ENCODE data around the gene CDH23.

CDH23 gene

GRCh38 chr10:71505862-71506261 is 109.1 kb downstream of the CDH23 start:
- H3K27me3 Mint-ChIP-seq, result peaks cover 4% of the 10 kb centered on the region
- H3K36me3 Mint-ChIP-seq, result no peaks in the 10 kb centered on the region
- no peak overlapping the region for H3K4me3 Mint-ChIP-seq
- no peak for DNase-seq (ENCODE audit: low spot score in 2 of 2)
- H3K4me1 Mint-ChIP-seq, result peaks cover 3% of the 10 kb centered on the region
- H3K27ac Mint-ChIP-seq, result no peak overlapping the region
- ATAC-seq (ENCODE audit: low read depth), result no peak
- H3K9me3 Mint-ChIP-seq, result no peaks in the 10 kb centered on the region

DNA sequence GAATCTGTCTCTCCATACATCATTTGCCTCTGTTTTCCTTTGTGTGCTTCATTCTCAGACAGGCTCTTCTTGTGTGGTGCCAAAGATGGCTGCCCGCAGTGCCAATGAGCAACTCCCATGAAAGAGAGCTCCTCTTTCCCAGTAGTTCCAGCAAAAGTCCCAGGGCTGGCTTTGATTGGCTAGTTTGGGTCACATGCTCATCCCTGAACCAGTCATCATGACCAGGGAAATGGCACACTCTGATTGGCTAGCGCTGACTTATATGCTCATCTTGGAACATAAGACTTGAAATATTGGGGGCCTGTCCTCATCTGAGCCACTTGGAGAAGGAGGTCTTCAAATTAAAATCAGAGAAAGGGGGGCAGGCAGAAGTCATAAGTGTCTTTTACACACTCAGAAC is 112.7 kb downstream of the CDH23 start:
- peaks cover 2% of the 10 kb centered on the region for H3K27me3 Mint-ChIP-seq

DNA sequence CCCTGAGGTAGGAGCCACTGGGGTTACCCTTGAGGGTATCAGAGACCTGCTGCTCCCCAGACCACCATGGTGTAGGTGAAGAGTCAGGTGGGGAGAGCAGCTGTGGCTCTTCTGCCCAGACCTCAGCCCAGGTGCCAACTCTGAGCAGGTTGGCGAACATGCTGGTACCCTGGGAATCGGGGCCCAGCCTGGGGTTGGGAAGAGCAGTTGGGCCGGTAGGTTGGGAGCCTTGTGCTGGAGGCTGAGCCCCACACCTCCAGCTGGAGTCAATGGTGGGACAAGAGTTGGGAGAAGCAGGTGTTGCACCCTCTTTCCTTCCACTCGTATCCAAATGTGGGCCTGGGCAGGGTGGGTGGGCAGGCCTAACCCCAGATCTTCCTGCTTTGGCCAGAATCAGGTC is 114.5 kb downstream of the CDH23 start:
- ATAC-seq (ENCODE audit: low read depth), result no peak
- DNase-seq (ENCODE audit: low spot score in 2 of 2), result no peak

More for the DNA sequence above, 112.7 kb downstream of the CDH23 start:
- no peak overlapping the region for H3K27ac Mint-ChIP-seq
- H3K4me1 Mint-ChIP-seq, result peaks cover 3% of the 10 kb centered on the region
- H3K36me3 Mint-ChIP-seq, result no peaks in the 10 kb centered on the region
- no peaks in the 10 kb centered on the region for H3K9me3 Mint-ChIP-seq
- DNase-seq (ENCODE audit: low spot score in 2 of 2), result no peak
- no peak for ATAC-seq (ENCODE audit: low read depth)
- no peak overlapping the region for H3K4me3 Mint-ChIP-seq

DNA sequence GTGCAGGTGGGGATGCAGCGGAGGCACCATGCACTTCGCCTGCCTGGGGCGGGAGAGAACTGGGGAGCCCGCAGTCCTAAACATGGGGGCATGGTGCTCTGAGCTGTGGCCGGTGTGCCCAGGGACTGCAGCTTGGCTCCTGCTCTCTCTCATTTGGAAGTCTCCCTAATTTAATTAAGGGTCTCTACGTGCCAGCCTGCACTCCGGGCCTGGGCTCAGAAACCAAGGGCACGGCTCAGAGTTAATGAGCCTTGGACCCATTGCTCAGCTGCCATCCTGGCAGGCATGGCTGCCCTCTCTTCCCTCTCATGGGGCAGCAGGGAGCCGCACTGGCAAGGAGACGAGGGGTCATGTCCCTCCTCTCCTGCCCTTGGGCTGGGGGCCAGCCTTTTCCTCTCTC is 115.6 kb downstream of the CDH23 start:
- no peaks in the 10 kb centered on the region for H3K4me1 Mint-ChIP-seq
- no peaks in the 10 kb centered on the region for H3K27me3 Mint-ChIP-seq

More for the DNA sequence above, 114.5 kb downstream of the CDH23 start:
- Mint-ChIP-seq H3K27me3 (no peaks in the 10 kb centered on the region), H3K4me1 (no peaks in the 10 kb centered on the region), H3K36me3 (no peaks in the 10 kb centered on the region), H3K4me3 (no peak overlapping the region), H3K27ac (no peak overlapping the region), H3K9me3 (no peaks in the 10 kb centered on the region)

GRCh38 chr10:71512761-71513539 is 116.2 kb downstream of the CDH23 start:
- no peak for ATAC-seq (ENCODE audit: low read depth)
- H3K27ac Mint-ChIP-seq, result no peak overlapping the region
- no peaks in the 10 kb centered on the region for H3K9me3 Mint-ChIP-seq
- no peak for DNase-seq (ENCODE audit: low spot score in 2 of 2)
- no peak overlapping the region for H3K4me3 Mint-ChIP-seq
- H3K4me1 Mint-ChIP-seq, result no peaks in the 10 kb centered on the region
- no peaks in the 10 kb centered on the region for H3K27me3 Mint-ChIP-seq
- no peaks in the 10 kb centered on the region for H3K36me3 Mint-ChIP-seq

More for the DNA sequence above, 115.6 kb downstream of the CDH23 start:
- Mint-ChIP-seq H3K27ac (no peak overlapping the region), H3K9me3 (no peaks in the 10 kb centered on the region), H3K36me3 (no peaks in the 10 kb centered on the region), H3K4me3 (no peak overlapping the region)
- no peak for DNase-seq (ENCODE audit: low spot score in 2 of 2)
- no peak for ATAC-seq (ENCODE audit: low read depth)

GRCh38 chr10:71513540-71513853 is 116.8 kb downstream of the CDH23 start:
- DNase-seq (ENCODE audit: low spot score in 2 of 2) (no peak), ATAC-seq (ENCODE audit: low read depth) (no peak)
- H3K4me1 Mint-ChIP-seq, result no peaks in the 10 kb centered on the region
- no peaks in the 10 kb centered on the region for H3K27me3 Mint-ChIP-seq
- H3K9me3 Mint-ChIP-seq, result no peaks in the 10 kb centered on the region
- H3K4me3 Mint-ChIP-seq, result no peak overlapping the region
- no peak overlapping the region for H3K27ac Mint-ChIP-seq
- no peaks in the 10 kb centered on the region for H3K36me3 Mint-ChIP-seq

DNA sequence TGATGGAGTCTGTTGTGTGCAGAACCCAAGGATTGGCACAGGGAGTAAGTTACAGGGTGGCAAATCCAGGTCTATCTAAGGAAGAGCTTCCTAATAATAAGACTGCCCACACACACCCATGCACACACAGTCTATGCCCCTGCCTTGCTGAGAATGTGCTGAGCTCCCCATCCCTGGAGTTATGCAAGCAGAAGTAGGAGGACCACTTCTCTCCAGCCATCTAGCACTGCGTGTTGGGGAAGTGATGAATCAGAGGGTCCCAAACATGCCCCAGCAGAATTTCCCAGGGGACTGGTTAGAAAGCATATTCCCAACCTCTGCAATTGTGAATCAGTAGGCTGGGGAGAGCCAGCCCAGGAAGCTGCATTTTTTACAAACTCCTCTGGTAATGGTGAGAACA is 117.2 kb downstream of the CDH23 start:
- no peaks in the 10 kb centered on the region for H3K9me3 Mint-ChIP-seq
- no peak for DNase-seq (ENCODE audit: low spot score in 2 of 2)
- ATAC-seq (ENCODE audit: low read depth), result no peak
- H3K4me1 Mint-ChIP-seq, result no peaks in the 10 kb centered on the region
- H3K27ac Mint-ChIP-seq, result no peak overlapping the region
- no peaks in the 10 kb centered on the region for H3K27me3 Mint-ChIP-seq
- H3K4me3 Mint-ChIP-seq, result no peak overlapping the region
- H3K36me3 Mint-ChIP-seq, result no peaks in the 10 kb centered on the region

DNA sequence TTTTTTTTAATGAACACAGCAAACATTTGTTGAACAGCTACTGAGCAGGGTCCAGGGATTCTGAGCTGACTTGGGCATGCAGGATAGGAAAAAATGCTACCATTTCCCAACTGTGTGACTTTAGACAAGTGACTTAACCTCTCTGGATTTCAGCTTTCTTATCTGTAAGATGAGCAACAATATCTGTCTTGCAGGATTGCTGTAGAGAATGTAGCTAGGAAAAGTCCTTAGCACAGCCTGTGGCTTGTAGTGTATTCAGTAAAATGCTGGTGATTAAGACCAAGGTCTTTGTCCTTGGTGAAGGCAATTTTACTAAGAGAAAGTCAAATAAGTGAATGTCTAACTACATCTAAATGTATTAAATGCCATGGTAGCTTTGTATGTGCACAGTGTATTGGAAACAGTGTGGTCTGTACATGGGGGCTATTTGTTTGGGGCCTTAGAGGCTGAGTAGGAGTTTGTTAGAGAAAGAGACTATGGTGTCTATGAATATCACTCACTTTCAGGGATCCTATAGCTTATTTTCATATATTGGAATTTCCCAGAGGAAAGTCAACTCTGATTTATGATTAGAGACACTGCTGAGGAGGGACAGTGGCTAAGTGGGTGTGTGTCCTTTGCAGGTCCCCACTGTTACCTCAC is 118.9 kb downstream of the CDH23 start:
- DNase-seq (ENCODE audit: low spot score in 2 of 2) (no peak), ATAC-seq (ENCODE audit: low read depth) (no peak)
- no peak overlapping the region for H3K4me3 Mint-ChIP-seq
- no peaks in the 10 kb centered on the region for H3K27me3 Mint-ChIP-seq
- H3K36me3 Mint-ChIP-seq, result no peaks in the 10 kb centered on the region
- no peak overlapping the region for H3K27ac Mint-ChIP-seq
- H3K9me3 Mint-ChIP-seq, result no peaks in the 10 kb centered on the region
- no peaks in the 10 kb centered on the region for H3K4me1 Mint-ChIP-seq

- Mint-ChIP-seq H3K4me1 (no peaks in the 10 kb centered on the region), H3K4me3 (no peak overlapping the region), H3K36me3 (no peaks in the 10 kb centered on the region), H3K27me3 (peaks cover 6% of the 10 kb centered on the region), H3K9me3 (no peaks in the 10 kb centered on the region), H3K27ac (no peak overlapping the region)
- no peak for ATAC-seq (ENCODE audit: low read depth)
- DNase-seq (ENCODE audit: low spot score in 2 of 2), result no peak
Measured at GRCh38 chr10:71516890-71517289, 120.2 kb downstream of the CDH23 start.

DNA sequence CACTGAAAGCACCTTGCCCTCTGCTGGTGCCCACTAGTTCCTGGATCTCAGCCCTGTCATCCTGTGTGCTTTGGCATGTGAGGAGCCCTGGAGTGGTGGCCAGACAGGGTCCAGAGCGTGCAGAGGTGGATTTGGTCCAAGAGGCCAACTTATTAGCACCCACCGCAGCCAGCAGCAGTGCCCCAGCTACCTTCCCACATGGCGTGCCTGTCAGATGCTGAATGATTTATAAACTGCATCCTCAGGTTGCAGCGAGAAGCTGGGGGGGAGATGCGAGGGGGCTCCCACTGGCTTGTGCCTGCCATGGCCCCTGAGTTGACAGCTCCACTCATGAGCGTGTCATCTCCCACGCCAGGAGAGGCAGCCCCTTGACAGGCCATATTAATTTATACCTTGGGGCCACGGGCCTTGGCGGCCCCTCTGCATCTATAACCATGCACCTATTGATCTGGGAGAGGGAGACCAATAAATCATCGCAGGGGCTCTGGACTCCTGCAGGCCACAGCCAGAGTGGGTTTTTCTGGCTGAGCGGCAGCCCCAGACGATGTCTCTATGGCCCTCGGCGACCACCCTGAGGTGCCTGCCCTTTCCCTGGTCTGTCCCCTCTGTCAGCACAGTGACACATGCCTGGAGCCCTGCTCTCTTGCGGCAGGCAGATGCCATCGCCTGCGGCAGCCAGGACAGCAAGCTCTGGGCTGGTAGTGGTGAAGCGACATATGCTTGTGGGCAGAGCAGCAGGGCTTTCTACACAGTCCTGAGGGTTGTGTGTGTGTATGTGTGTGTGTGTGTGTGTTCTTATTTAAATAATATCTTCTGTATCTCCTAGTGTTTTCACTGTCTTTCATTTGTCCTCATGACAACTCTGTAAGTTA is 120.8 kb downstream of the CDH23 start:
- no peaks in the 10 kb centered on the region for H3K4me1 Mint-ChIP-seq
- H3K36me3 Mint-ChIP-seq, result no peaks in the 10 kb centered on the region
- no peak overlapping the region for H3K27ac Mint-ChIP-seq
- no peak for ATAC-seq (ENCODE audit: low read depth)
- no peak overlapping the region for H3K4me3 Mint-ChIP-seq
- no peak for DNase-seq (ENCODE audit: low spot score in 2 of 2)
- no peaks in the 10 kb centered on the region for H3K9me3 Mint-ChIP-seq
- H3K27me3 Mint-ChIP-seq, result peaks cover 8% of the 10 kb centered on the region

DNA sequence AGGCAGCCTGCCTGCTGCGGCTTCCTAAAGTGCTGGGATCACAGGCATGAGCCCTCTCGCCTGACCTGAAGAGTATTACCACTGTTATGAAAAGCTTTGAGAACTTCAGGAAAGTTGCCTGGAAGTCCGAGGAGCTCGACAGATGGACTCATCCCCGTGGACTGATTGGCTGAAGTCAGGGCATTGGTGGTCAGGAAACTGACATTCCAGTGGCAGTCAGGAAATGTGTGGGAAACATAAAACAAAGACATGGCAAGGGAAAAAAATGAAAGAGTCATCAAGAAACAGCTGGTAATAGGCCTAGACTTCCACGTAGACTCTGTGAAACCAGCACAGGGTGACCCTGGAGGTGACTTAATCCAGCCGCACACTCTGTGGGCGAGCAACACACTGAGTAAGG is 123.3 kb downstream of the CDH23 start:
- H3K27me3 Mint-ChIP-seq, result peaks cover 23% of the 10 kb centered on the region
- H3K27ac Mint-ChIP-seq, result no peak overlapping the region
- no peaks in the 10 kb centered on the region for H3K4me1 Mint-ChIP-seq
- DNase-seq (ENCODE audit: low spot score in 2 of 2), result no peak
- H3K4me3 Mint-ChIP-seq, result no peak overlapping the region
- ATAC-seq (ENCODE audit: low read depth), result no peak
- H3K9me3 Mint-ChIP-seq, result no peaks in the 10 kb centered on the region
- no peaks in the 10 kb centered on the region for H3K36me3 Mint-ChIP-seq

GRCh38 chr10:71521504-71522441 is 125.1 kb downstream of the CDH23 start:
- peaks cover 27% of the 10 kb centered on the region for H3K27me3 Mint-ChIP-seq
- DNase-seq (ENCODE audit: low spot score in 2 of 2), result no peak

DNA sequence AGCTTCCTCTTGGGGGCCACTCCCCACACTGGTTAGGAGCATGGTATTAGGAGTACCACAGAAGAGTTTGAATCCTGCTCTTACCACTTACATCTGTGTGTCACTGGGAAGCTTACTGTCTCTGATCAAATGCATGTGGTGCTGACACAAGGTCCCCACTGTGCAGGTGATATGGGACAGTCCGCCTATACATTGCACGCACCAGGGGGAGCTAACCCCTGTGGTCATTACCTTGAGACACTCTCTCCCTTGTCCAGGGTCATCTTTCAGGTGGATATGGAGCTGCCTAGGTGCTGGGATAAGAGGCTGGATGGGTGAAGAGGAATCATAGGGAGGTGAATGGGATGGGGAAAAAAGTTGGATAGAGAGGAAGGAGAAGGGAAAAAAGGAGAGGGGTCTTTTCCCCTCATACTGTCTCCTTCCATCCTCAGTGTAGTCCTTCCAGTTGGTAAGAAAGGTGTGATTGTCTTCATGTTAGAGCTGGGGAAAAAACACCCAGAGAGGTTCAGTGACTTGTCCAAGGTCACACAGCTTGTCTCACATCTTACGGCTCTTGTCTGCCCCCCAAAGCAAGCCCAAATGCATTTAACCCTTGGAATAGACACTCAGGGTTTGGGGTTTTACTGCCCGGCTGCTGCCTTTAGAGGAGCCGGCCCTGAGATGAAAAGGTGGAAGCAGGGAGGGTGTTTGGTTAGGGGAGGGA is 125.9 kb downstream of the CDH23 start:
- no peaks in the 10 kb centered on the region for H3K36me3 Mint-ChIP-seq
- no peaks in the 10 kb centered on the region for H3K4me1 Mint-ChIP-seq
- H3K9me3 Mint-ChIP-seq, result no peaks in the 10 kb centered on the region
- no peak for DNase-seq (ENCODE audit: low spot score in 2 of 2)
- no peak overlapping the region for H3K4me3 Mint-ChIP-seq
- H3K27ac Mint-ChIP-seq, result no peak overlapping the region
- no peak for ATAC-seq (ENCODE audit: low read depth)
- H3K27me3 Mint-ChIP-seq, result peaks cover 27% of the 10 kb centered on the region

More at GRCh38 chr10:71521504-71522441, 125.1 kb downstream of the CDH23 start:
- no peak for ATAC-seq (ENCODE audit: low read depth)
- Mint-ChIP-seq H3K4me1 (no peaks in the 10 kb centered on the region), H3K36me3 (no peaks in the 10 kb centered on the region), H3K4me3 (no peak overlapping the region), H3K9me3 (no peaks in the 10 kb centered on the region), H3K27ac (no peak overlapping the region)
